NT2/D1 (cell line): ENCODE measurements around the gene PARP8.

ENCODE experiments used
- DNase-seq: peaks from one replicate; pipeline ENCODE4 v3.0.0-alpha.2; 2011; ENCODE audit warnings: low read depth, low spot score
- H3K27me3 ChIP-seq: 2 replicates; pipeline ENCODE4 v1.6.0; 2011; ENCODE audit warnings: mild to moderate bottlenecking; ENCODE audit not compliant: insufficient read length, insufficient read depth
- H3K36me3 ChIP-seq: 2 replicates; pipeline ENCODE4 v1.6.1; 2011; ENCODE audit warnings: mild to moderate bottlenecking, low read length, mixed read lengths; ENCODE audit not compliant: insufficient read depth, insufficient read length
- H3K4me1 ChIP-seq: 2 replicates; pipeline ENCODE4 v1.5.1; 2011; ENCODE audit not compliant: insufficient read depth, insufficient read length
- H3K4me3 ChIP-seq: 2 replicates; pipeline ENCODE4 v1.5.1; 2011; ENCODE audit warnings: low read depth; ENCODE audit not compliant: insufficient read length
- H3K9ac ChIP-seq: 2 replicates; pipeline ENCODE4 v1.6.0; 2011; ENCODE audit warnings: low read depth; ENCODE audit not compliant: insufficient read length
- H3K9me3 ChIP-seq: 2 replicates; pipeline ENCODE4 v1.5.1; 2011; ENCODE audit warnings: mild to moderate bottlenecking, low read length; ENCODE audit not compliant: insufficient read depth
- SUZ12 ChIP-seq: IDR thresholded peaks from 2 replicates; pipeline ENCODE4 v1.6.1; 2011; ENCODE audit not compliant: insufficient read length, insufficient read depth; ENCODE audit errors: extremely low read depth
- YY1 ChIP-seq: IDR thresholded peaks from 2 replicates; pipeline ENCODE4 v1.6.1; 2011; ENCODE audit not compliant: insufficient read length, insufficient read depth
- ZNF274 ChIP-seq: IDR thresholded peaks from 2 replicates; pipeline ENCODE4 v1.6.1; 2011; ENCODE audit warnings: mild to moderate bottlenecking, low read depth, low read length

Gene PARP8

DNA sequence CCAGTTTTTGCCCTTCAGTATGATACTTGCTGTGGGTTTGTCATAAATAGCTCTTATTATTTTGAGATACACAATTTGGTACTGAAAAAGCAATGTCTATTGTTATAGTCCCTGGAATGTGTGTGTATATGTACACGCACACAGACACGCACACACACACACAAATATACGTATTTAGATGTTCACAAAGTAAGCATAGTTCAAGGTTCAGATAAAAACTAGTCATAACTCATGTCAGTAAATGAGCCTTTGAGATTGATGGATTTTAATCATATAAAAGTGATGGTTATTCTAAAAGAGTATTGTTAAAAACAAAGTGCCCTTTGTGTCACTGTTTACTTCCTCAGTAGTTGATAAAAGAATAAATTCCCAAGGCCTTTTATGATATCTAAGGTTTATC, 147.3 kb downstream of the PARP8 start:
- no peak for DNase-seq
- no peaks in the 10 kb centered on the region for H3K4me1 ChIP-seq
- H3K9ac ChIP-seq: no peak overlapping the region
- H3K9me3 ChIP-seq: no peaks in the 10 kb centered on the region
- no peaks in the 10 kb centered on the region for H3K27me3 ChIP-seq
- no peak overlapping the region for H3K4me3 ChIP-seq
- TF ChIP-seq SUZ12 (no peak), YY1 (no peak), ZNF274 (no peak)
- no peaks in the 10 kb centered on the region for H3K36me3 ChIP-seq

DNA sequence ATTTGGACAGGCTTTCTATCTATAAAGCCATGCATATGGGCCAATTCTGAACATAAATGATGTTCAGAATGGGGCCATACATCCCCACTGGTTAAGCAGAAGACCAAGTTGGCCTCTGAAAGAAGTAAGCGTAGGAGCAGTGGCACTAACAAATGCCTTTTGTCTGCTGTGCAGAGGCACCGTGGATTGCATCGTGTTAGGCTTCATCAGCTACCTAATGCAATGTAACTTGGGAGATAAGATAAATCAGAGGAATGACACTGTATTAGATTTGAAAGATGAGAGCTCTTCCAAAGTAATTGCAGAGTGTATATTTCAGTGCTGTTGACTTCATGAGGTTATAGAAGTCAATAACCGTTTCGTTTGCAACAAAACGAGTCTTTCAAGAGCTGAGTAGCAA, 148.1 kb downstream of the PARP8 start:
- no peaks in the 10 kb centered on the region for H3K9me3 ChIP-seq
- H3K27me3 ChIP-seq: no peaks in the 10 kb centered on the region
- DNase-seq: no peak
- no peak for TF ChIP-seq YY1
- TF ChIP-seq SUZ12: no peak
- TF ChIP-seq ZNF274: no peak
- no peak overlapping the region for H3K9ac ChIP-seq
- H3K4me1 ChIP-seq: no peaks in the 10 kb centered on the region
- no peak overlapping the region for H3K4me3 ChIP-seq
- no peaks in the 10 kb centered on the region for H3K36me3 ChIP-seq

DNA sequence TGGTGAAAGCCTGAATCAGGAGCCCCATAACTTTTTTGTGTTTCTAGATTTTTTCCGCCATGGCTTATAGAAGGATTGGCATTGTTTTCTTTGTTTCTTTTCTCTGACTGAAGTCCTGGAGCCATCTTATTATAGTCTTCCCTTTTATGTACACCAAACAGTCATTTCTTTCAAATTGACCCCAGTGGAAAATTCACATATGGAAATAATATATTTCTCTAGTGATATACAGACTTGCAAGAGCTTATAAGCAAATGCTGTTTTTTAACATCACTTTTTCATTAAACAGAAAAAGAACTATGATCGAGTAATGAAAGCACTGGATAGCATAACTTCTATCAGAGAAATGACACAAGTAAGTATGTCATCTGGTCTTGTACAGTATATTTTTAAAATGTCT, 155.6 kb downstream of the PARP8 start:
- no peaks in the 10 kb centered on the region for H3K27me3 ChIP-seq
- DNase-seq: no peak
- no peaks in the 10 kb centered on the region for H3K9me3 ChIP-seq
- no peaks in the 10 kb centered on the region for H3K4me1 ChIP-seq
- no peaks in the 10 kb centered on the region for H3K36me3 ChIP-seq
- TF ChIP-seq SUZ12: no peak
- TF ChIP-seq YY1: no peak
- TF ChIP-seq ZNF274: no peak
- no peak overlapping the region for H3K4me3 ChIP-seq
- H3K9ac ChIP-seq: no peak overlapping the region

DNA sequence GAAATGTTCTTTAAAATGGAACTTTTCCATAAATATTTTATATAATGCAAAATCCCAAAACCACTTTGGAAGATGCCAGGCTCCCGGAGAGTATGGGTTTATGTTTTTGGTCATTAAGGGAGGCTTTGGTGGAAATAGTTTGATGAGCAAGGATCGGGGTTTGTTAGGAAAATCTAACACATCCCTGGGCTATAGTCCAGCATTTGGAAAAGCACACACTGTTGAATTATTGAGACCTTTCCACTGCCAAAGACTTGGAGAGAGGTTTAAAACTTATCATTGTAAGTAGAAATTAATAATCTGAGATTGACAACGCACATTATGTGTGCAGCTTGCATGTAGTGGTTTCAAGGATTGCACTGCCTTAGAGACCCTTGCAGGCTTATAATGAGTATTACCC, 156.3 kb downstream of the PARP8 start:
- Histone ChIP-seq H3K36me3 (no peaks in the 10 kb centered on the region), H3K27me3 (no peaks in the 10 kb centered on the region), H3K4me1 (no peaks in the 10 kb centered on the region), H3K9me3 (no peaks in the 10 kb centered on the region), H3K9ac (no peak overlapping the region), H3K4me3 (no peak overlapping the region)
- no peak for DNase-seq
- TF ChIP-seq SUZ12 (no peak), YY1 (no peak), ZNF274 (no peak)

DNA sequence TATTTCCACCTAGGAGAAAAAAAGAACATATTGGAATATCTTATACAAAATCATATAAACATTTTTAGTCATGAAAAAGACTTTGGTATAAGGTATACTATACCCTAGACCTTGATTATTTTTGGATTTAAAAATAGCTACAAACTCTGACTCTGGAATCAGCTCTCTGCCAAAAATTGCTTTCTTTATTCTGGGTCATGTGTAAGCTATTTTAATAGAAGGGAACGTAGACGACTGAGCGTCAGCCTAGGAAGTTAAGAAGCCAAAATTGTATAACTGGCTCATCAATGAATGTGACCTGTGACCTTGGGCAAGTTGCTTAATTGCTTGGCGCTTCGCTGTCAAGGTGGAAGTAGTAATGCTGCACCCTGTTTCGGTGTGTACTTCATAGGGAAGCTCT, 157.1 kb downstream of the PARP8 start:
- Histone ChIP-seq H3K4me3 (no peak overlapping the region), H3K9ac (no peak overlapping the region), H3K36me3 (peaks cover 6% of the 10 kb centered on the region), H3K27me3 (no peaks in the 10 kb centered on the region), H3K9me3 (no peaks in the 10 kb centered on the region), H3K4me1 (no peaks in the 10 kb centered on the region)
- no peak for DNase-seq
- TF ChIP-seq YY1: no peak
- no peak for TF ChIP-seq SUZ12
- TF ChIP-seq ZNF274: no peak

DNA sequence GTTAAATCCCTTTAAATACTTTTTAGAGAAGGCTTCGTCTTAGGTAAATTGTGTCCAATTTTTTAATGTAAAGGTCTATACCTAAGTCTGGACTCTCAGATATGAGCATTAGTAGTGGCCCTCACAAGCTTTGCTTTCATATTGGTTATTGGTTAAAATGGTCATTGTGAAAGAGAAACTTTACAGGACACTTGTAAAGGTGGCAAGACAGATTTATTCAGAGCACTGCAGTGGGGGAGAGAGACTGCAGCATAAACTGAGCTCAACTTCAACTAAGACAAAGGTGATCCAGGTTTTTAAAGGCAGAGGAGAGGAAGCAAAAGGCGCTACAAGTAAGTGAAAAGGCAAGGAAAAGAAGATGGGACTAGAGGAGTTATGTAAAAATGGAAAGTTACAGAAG, 157.7 kb downstream of the PARP8 start:
- H3K4me3 ChIP-seq: no peak overlapping the region
- no peaks in the 10 kb centered on the region for H3K4me1 ChIP-seq
- H3K36me3 ChIP-seq: peaks cover 6% of the 10 kb centered on the region
- TF ChIP-seq SUZ12: no peak
- DNase-seq: no peak
- H3K9ac ChIP-seq: no peak overlapping the region
- no peaks in the 10 kb centered on the region for H3K27me3 ChIP-seq
- H3K9me3 ChIP-seq: no peaks in the 10 kb centered on the region

DNA sequence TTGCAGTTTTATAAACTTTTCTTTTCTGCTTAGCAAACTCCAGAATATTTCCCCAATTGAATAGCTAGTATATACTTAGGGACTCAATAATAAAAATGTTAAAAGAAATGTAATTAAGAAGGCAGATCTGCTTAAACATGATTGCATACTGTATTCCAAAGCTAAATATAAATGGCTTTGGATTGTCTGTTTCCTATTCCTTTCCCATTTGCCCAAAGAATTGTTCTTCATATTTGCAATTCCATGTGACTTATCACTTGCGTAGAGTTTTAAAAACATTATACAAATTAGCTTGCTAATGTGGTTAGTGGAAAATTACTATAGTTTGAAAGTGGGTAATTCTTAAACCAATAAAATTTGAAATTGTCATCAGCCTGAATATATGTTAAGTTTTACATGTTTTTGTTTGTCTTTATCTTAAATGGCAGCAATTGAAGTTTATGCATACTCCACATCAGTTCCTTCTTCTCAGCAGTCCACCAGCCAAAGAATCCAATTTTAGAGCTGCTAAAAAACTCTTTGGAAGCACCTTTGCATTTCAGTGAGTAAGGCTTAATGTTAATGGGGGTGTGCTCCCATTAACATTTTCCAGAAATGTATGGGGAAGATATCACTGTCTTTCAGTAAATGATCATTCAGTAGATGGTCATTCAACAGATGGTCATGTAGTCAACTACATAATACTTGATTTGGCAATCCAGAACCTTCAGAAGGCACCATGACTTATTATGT, 161.2 kb downstream of the PARP8 start:
- H3K36me3 ChIP-seq: peaks cover 6% of the 10 kb centered on the region
- TF ChIP-seq SUZ12: no peak
- no peak for TF ChIP-seq ZNF274
- TF ChIP-seq YY1: no peak

DNA sequence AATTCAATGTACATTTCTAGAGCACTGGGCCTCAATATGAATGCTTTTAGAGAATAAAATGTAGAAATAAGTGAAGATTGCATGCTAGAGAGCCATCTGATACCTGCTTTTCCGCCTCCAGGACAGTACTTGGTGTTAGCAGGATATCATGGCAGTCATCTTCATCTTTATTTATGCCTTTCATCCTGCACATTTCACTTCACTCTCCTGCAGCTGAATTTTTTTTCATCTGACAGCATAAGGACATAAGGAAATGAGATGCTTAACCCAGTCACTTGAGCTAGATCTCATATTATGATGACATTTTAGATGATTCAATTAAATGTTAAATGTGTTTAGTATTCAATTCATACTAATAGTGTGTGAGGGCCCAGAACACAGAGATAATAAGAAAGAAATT, 162.6 kb downstream of the PARP8 start:
- TF ChIP-seq ZNF274 (no peak), YY1 (no peak), SUZ12 (no peak)
- Histone ChIP-seq H3K9me3 (no peaks in the 10 kb centered on the region), H3K27me3 (no peaks in the 10 kb centered on the region), H3K36me3 (peaks cover 6% of the 10 kb centered on the region), H3K4me1 (no peaks in the 10 kb centered on the region), H3K4me3 (no peak overlapping the region), H3K9ac (no peak overlapping the region)
- no peak for DNase-seq

More for the DNA sequence above, 161.2 kb downstream of the PARP8 start:
- no peak overlapping the region for H3K9ac ChIP-seq
- no peaks in the 10 kb centered on the region for H3K9me3 ChIP-seq
- no peak overlapping the region for H3K4me3 ChIP-seq
- H3K27me3 ChIP-seq: no peaks in the 10 kb centered on the region
- H3K4me1 ChIP-seq: no peaks in the 10 kb centered on the region
- no peak for DNase-seq
